ENCODE measurements around the gene CLNK. TPM values are rescaled to one million over a fixed set of nuclear protein-coding genes. Genes with fewer than 3 reads are reported as not detected.

The CLNK gene
- total RNA-seq, 3 donors from 2014 or later = 0.11 TPM; not detected in 1

GRCh38 chr4:10532155-10532554 lies 152.4 kb downstream of the CLNK start:
- H3K4me3 Mint-ChIP-seq = no peak overlapping the region
- no peaks in the 10 kb centered on the region for H3K36me3 Mint-ChIP-seq (ENCODE audit: insufficient read depth)
- no peak for DNase-seq
- H3K4me1 Mint-ChIP-seq (ENCODE audit: low read depth) = no peaks in the 10 kb centered on the region
- H3K27me3 Mint-ChIP-seq (ENCODE audit: low read depth) = peaks cover 2% of the 10 kb centered on the region
- H3K9me3 Mint-ChIP-seq = no peaks in the 10 kb centered on the region
- no peak for ATAC-seq

GRCh38 chr4:10530137-10530786 lies 154.3 kb downstream of the CLNK start:
- ATAC-seq = no peak
- Mint-ChIP-seq H3K36me3 (ENCODE audit: insufficient read depth) (no peaks in the 10 kb centered on the region), H3K27me3 (ENCODE audit: low read depth) (peaks cover 2% of the 10 kb centered on the region), H3K4me3 (no peak overlapping the region), H3K4me1 (ENCODE audit: low read depth) (no peaks in the 10 kb centered on the region), H3K9me3 (no peaks in the 10 kb centered on the region)
- no peak for DNase-seq

GRCh38 chr4:10529291-10530136 lies 155.1 kb downstream of the CLNK start:
- ATAC-seq (no peak), DNase-seq (no peak)
- Mint-ChIP-seq H3K27me3 (ENCODE audit: low read depth) (no peaks in the 10 kb centered on the region), H3K36me3 (ENCODE audit: insufficient read depth) (no peaks in the 10 kb centered on the region), H3K4me3 (no peak overlapping the region), H3K4me1 (ENCODE audit: low read depth) (no peaks in the 10 kb centered on the region), H3K9me3 (no peaks in the 10 kb centered on the region)

- Mint-ChIP-seq H3K9me3 (no peaks in the 10 kb centered on the region), H3K4me3 (no peak overlapping the region), H3K27me3 (ENCODE audit: low read depth) (no peaks in the 10 kb centered on the region), H3K36me3 (ENCODE audit: insufficient read depth) (no peaks in the 10 kb centered on the region), H3K4me1 (ENCODE audit: low read depth) (no peaks in the 10 kb centered on the region)
- DNase-seq = no peak
- no peak for ATAC-seq
Measured at GRCh38 chr4:10527438-10527837, 157.1 kb downstream of the CLNK start.

GRCh38 chr4:10526429-10527222 lies 157.9 kb downstream of the CLNK start:
- DNase-seq (no peak), ATAC-seq (no peak)
- Mint-ChIP-seq H3K27me3 (ENCODE audit: low read depth) (no peaks in the 10 kb centered on the region), H3K9me3 (no peaks in the 10 kb centered on the region), H3K4me1 (ENCODE audit: low read depth) (no peaks in the 10 kb centered on the region), H3K4me3 (no peak overlapping the region), H3K36me3 (ENCODE audit: insufficient read depth) (no peaks in the 10 kb centered on the region)

GRCh38 chr4:10524196-10524833 lies 160.3 kb downstream of the CLNK start:
- H3K4me3 Mint-ChIP-seq = no peak overlapping the region
- no peaks in the 10 kb centered on the region for H3K36me3 Mint-ChIP-seq (ENCODE audit: insufficient read depth)
- no peaks in the 10 kb centered on the region for H3K27me3 Mint-ChIP-seq (ENCODE audit: low read depth)
- DNase-seq (no peak), ATAC-seq (peak in 1 of 2 donors; percentile 30)
- no peaks in the 10 kb centered on the region for H3K9me3 Mint-ChIP-seq
- no peaks in the 10 kb centered on the region for H3K4me1 Mint-ChIP-seq (ENCODE audit: low read depth)

- Mint-ChIP-seq H3K4me3 (no peak overlapping the region), H3K27me3 (ENCODE audit: low read depth) (no peaks in the 10 kb centered on the region), H3K4me1 (ENCODE audit: low read depth) (no peaks in the 10 kb centered on the region), H3K36me3 (ENCODE audit: insufficient read depth) (no peaks in the 10 kb centered on the region), H3K9me3 (no peaks in the 10 kb centered on the region)
- DNase-seq (no peak), ATAC-seq (no peak)
Measured at GRCh38 chr4:10521424-10521823, 163.1 kb downstream of the CLNK start.

- DNase-seq (no peak), ATAC-seq (no peak)
- peaks cover 5% of the 10 kb centered on the region for H3K27me3 Mint-ChIP-seq (ENCODE audit: low read depth)
- no peaks in the 10 kb centered on the region for H3K36me3 Mint-ChIP-seq (ENCODE audit: insufficient read depth)
- no peak overlapping the region for H3K4me3 Mint-ChIP-seq
- H3K4me1 Mint-ChIP-seq (ENCODE audit: low read depth) = peaks cover 3% of the 10 kb centered on the region
- peaks cover 4% of the 10 kb centered on the region for H3K9me3 Mint-ChIP-seq
Measured at GRCh38 chr4:10509733-10510132, 174.8 kb downstream of the CLNK start.

- H3K9me3 Mint-ChIP-seq = peaks cover 4% of the 10 kb centered on the region
- no peaks in the 10 kb centered on the region for H3K27me3 Mint-ChIP-seq (ENCODE audit: low read depth)
- H3K4me1 Mint-ChIP-seq (ENCODE audit: low read depth) = peaks cover 3% of the 10 kb centered on the region
- H3K36me3 Mint-ChIP-seq (ENCODE audit: insufficient read depth) = no peaks in the 10 kb centered on the region
- DNase-seq = no peak
- H3K4me3 Mint-ChIP-seq = no peak overlapping the region
- ATAC-seq = no peak
Measured at GRCh38 chr4:10506077-10506476, 178.5 kb downstream of the CLNK start.

GRCh38 chr4:10504570-10505179 lies 179.9 kb downstream of the CLNK start:
- peaks cover 4% of the 10 kb centered on the region for H3K9me3 Mint-ChIP-seq
- H3K4me3 Mint-ChIP-seq = no peak overlapping the region
- H3K27me3 Mint-ChIP-seq (ENCODE audit: low read depth) = no peaks in the 10 kb centered on the region
- no peaks in the 10 kb centered on the region for H3K36me3 Mint-ChIP-seq (ENCODE audit: insufficient read depth)
- ATAC-seq = no peak
- peaks cover 3% of the 10 kb centered on the region for H3K4me1 Mint-ChIP-seq (ENCODE audit: low read depth)
- DNase-seq = no peak

GRCh38 chr4:10502717-10503116 lies 181.9 kb downstream of the CLNK start:
- Mint-ChIP-seq H3K4me1 (ENCODE audit: low read depth) (peaks cover 3% of the 10 kb centered on the region), H3K4me3 (no peak overlapping the region), H3K27me3 (ENCODE audit: low read depth) (no peaks in the 10 kb centered on the region), H3K36me3 (ENCODE audit: insufficient read depth) (no peaks in the 10 kb centered on the region), H3K9me3 (peaks cover 4% of the 10 kb centered on the region)
- DNase-seq = no peak
- no peak for ATAC-seq

GRCh38 chr4:10500776-10501175 lies 183.8 kb downstream of the CLNK start:
- no peaks in the 10 kb centered on the region for H3K9me3 Mint-ChIP-seq
- no peaks in the 10 kb centered on the region for H3K36me3 Mint-ChIP-seq (ENCODE audit: insufficient read depth)
- H3K4me1 Mint-ChIP-seq (ENCODE audit: low read depth) = no peaks in the 10 kb centered on the region

GRCh38 chr4:10496200-10496599 lies 188.4 kb downstream of the CLNK start:
- H3K4me1 Mint-ChIP-seq (ENCODE audit: low read depth) = no peaks in the 10 kb centered on the region
- H3K27me3 Mint-ChIP-seq (ENCODE audit: low read depth) = no peaks in the 10 kb centered on the region
- no peak for DNase-seq
- H3K4me3 Mint-ChIP-seq = no peak overlapping the region
- no peaks in the 10 kb centered on the region for H3K9me3 Mint-ChIP-seq
- H3K36me3 Mint-ChIP-seq (ENCODE audit: insufficient read depth) = no peaks in the 10 kb centered on the region
- ATAC-seq = no peak

More at GRCh38 chr4:10500776-10501175, 183.8 kb downstream of the CLNK start:
- Mint-ChIP-seq H3K4me3 (no peak overlapping the region), H3K27me3 (ENCODE audit: low read depth) (no peaks in the 10 kb centered on the region)
- no peak for ATAC-seq
- DNase-seq = no peak

GRCh38 chr4:10495651-10496050 lies 188.9 kb downstream of the CLNK start:
- ATAC-seq (no peak), DNase-seq (no peak)
- no peaks in the 10 kb centered on the region for H3K4me1 Mint-ChIP-seq (ENCODE audit: low read depth)
- H3K9me3 Mint-ChIP-seq = no peaks in the 10 kb centered on the region
- H3K4me3 Mint-ChIP-seq = no peak overlapping the region
- no peaks in the 10 kb centered on the region for H3K36me3 Mint-ChIP-seq (ENCODE audit: insufficient read depth)
- H3K27me3 Mint-ChIP-seq (ENCODE audit: low read depth) = no peaks in the 10 kb centered on the region

Measured in activated T-cell treated with anti-CD3 and anti-CD28 coated beads, Interleukin-2, amount 50 U/mL, for 4 hours (primary cell).